K562 treated with DMSO at 1 percent for 24 hours (cell line): ENCODE results near the gene MSTO1. TPM values are rescaled to one million over a fixed set of nuclear protein-coding genes. Genes with fewer than 3 reads are reported as not detected.

ENCODE experiments used
- total RNA-seq: library from RNA; unstranded; fragments of 300-600 nt; gene quantifications from 2 replicates; pipeline ENCODE4 v1.2.3, GENCODE V29; 2022; ENCODE audit warnings: low read depth; ENCODE audit not compliant: insufficient read depth

The MSTO1 gene
- 21.1 and 25.8 TPM in 2 replicates for total RNA-seq

GRCh38 chr1:155609515-155610256 lies at the start of gene MSTO1:
Gene MSTO1, plus strand, starts transcription at chr1:155610218. Its CDS starts 31 bp downstream, at chr1:155610249.

DNA sequence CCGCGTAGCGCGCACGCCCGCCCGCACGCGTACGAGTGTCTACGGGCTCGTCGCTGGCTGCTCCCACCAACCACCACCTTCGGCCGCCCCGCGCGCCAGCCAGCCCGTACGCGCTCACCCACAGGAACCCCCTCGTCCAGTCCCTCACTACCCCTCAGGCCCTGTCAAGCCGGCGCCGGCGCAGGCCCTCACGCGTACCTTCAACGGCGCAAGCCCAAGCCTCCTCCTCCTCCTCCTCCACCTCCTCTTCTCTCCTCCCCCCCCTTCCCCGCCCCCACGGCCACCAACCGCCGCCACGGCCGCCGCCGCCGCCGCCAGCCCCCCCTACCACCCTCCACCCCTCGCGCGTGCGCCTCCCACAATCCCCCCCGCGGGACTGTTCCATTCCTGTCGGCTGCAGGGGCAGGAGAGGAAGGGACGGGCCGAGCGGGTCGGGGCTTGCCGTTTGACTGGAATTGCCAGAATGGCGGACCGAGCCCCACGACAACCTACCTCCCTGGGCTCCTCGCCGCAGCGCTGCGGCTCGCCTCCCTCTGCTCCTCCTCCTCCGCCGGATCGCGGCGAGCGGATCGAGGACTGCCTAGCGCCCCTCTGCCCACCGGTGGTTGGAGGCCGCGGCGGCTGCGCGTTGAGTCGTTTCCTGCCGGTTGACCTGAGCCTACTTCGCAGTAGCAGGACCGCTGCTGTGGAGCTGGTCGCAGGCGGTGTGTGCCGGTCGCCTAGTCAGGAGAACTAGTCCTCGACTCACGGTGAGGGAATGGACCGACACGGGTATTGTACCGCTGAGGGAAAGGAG lies 47.2 kb upstream of the MSTO1 start, which contains the start of gene ASH1L:
TSS of gene ASH1L (minus strand) at position 223 of the 796 bp plus-strand sequence. CDS start 41,284 bp downstream, outside the sequence.

Other genes starting within 250 kb of the MSTO1 start
- 7.9 and 8.2 TPM in 2 replicates for gene ASH1L, start 47.4 kb upstream of the MSTO1 start, total RNA-seq
- 50.8 and 59.2 TPM in 2 replicates for gene YY1AP1, start 78.6 kb downstream of the MSTO1 start, total RNA-seq
- 100 and 103 TPM in 2 replicates for gene DAP3, start 78.9 kb downstream of the MSTO1 start, total RNA-seq
- 17.2 and 18.5 TPM in 2 replicates for gene GON4L, start 247.0 kb downstream of the MSTO1 start, total RNA-seq
- 0.29 and 0.81 TPM in 2 replicates for gene SYT11, start 249.3 kb downstream of the MSTO1 start, total RNA-seq